Esophagus muscularis mucosa (tissue), 4 donors: ENCODE data around the gene ADCY3. TPM values are rescaled to one million over a fixed set of nuclear protein-coding genes. Genes with fewer than 3 reads are reported as not detected.

ENCODE experiments used
- DNase-seq: peaks from one replicate; pipeline ENCODE4 v3.0.0-alpha.2; 2017; ENCODE audit errors: extremely low spot score
- H3K27ac ChIP-seq, 4 donors: fragments of 200-600 bp; sonication (generic); replicated peaks in 1 of 4; 1 replicate in 3 of 4; 2 replicates in 1 of 4; pipeline ENCODE4 v1.5.1; 2016 to 2019; ENCODE audit warnings: mild to moderate bottlenecking in 1 of 4
- H3K27me3 ChIP-seq, 4 donors: fragments of 200-600 bp; sonication (generic); one replicate each; pipeline versions ENCODE4 v1.5.1 to v1.6.0; 2016 to 2019
- H3K36me3 ChIP-seq, 4 donors: fragments of 200-600 bp; sonication (generic); one replicate each; pipeline ENCODE4 v1.5.1; 2016 to 2019
- H3K4me1 ChIP-seq, 4 donors: fragments of 200-600 bp; sonication (generic); one replicate each; pipeline ENCODE4 v1.5.1; 2016 to 2019
- H3K4me3 ChIP-seq, 4 donors: fragments of 200-600 bp; sonication (generic); 1 replicate in 2 of 4; 2 replicates in 2 of 4; pipeline ENCODE4 v1.5.1; 2016 to 2019; ENCODE audit warnings: mild to moderate bottlenecking in 4 of 4, moderate library complexity in 1 of 4
- H3K9me3 ChIP-seq, 4 donors: fragments of 200-600 bp; sonication (generic); 1 replicate in 3 of 4; 2 replicates in 1 of 4; pipeline ENCODE4 v1.5.1; 2016 to 2019
- CTCF ChIP-seq, 3 experiments: fragments of 200-600 bp in 2 of 3; fragments of 450-650 bp in 1 of 3; sonication (generic) in 2 of 3; IDR thresholded peaks; one replicate each; pipeline ENCODE4 v1.5.1; 2017 to 2019; ENCODE audit warnings: antibody characterized with exemption in 3 of 3, mild to moderate bottlenecking in 2 of 3, moderate library complexity in 1 of 3
- EP300 ChIP-seq: sonication (generic); formaldehyde crosslinking; IDR thresholded peaks from one replicate; pipeline ENCODE4 v1.6.1; 2017; ENCODE audit warnings: antibody characterized with exemption
- POLR2A ChIP-seq: fragments of 450-650 bp; IDR thresholded peaks from one replicate; pipeline ENCODE4 v1.6.1; 2017; ENCODE audit warnings: antibody characterized with exemption, moderate library complexity, mild to moderate bottlenecking, low read depth
- POLR2AphosphoS5 ChIP-seq, 2 donors: sonication (generic); formaldehyde crosslinking; IDR thresholded peaks; one replicate each; pipeline ENCODE4 v1.6.1; 2017; ENCODE audit warnings: antibody characterized with exemption in 2 of 2
- WGBS: methylation state at CpG from one replicate; pipeline ENCODE4 v1.1.5; 2018; 5-methylcytosine and 5-hydroxymethylcytosine counted together
- intact Hi-C: fragments of 100-400 bp; cut with DNase I; formaldehyde crosslinking; loops from one replicate; pipeline ENCODE4 v1.15.1; 2023
- total RNA-seq, 4 donors: library from RNA; depleted of rRNA; stranded (reverse); fragments of >200 nt; gene quantifications; one replicate each; pipeline versions ENCODE4 v1.1.0 to v1.2.1, GENCODE V29; 2016

The ADCY3 gene
- total RNA-seq, 4 donors from 2014 or later = 21.2 to 70.6 (median 53.8) TPM

DNA sequence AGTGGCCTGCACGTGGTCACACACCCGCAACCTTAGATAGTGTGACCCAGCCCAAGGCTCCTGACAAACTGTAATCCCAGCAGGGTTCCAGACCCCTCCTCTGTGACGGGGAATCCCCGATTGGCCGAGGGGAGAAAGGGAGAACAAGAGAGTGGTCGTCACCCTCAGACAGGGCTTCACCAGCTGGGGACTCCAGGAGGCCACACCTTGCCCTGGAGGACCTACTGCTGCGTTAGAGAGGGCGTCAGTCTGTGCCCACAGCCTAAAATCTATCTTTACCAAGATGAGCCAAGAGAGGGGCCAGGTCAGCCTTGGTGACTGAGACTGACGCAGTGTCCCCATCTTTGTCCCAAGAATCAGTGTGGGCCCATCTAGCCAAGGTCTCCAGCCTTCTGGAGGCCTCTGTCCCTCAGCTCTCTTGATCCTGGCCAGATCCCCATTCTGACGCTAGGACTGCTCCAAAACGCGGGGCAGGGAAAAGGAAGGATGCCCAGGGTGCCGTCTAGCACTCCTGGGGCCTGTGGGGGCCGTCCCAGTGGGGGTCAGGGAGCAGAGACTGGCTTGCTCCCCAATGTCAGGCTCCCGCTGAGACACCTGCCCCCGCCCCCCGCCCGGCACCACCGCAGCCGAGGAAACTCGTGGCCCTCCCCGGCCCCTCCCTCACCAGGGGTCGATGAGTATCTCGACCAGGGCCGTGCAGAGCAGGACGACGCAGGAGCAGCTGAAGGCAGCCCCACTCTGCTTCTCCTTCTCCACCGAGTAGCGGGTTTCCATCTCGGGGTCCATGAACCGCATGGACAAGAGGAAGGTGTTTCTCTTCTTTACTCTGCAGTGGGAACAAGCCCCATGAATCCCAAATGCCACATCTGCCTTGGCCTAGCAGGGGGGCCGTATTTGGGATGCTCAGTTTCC, 86.0 kb downstream of the ADCY3 start:
- Histone ChIP-seq H3K4me3 (no peak overlapping the region), H3K27me3 (no peaks in the 10 kb centered on the region), H3K9me3 (no peaks in the 10 kb centered on the region), H3K36me3 (peaks cover 9 to 56% (median 44%) of the 10 kb centered on the region in 4 donors), H3K4me1 (no peaks in the 10 kb centered on the region), H3K27ac (no peak overlapping the region)
- TF ChIP-seq POLR2A = no peak
- TF ChIP-seq EP300 = no peak
- no peak for TF ChIP-seq CTCF (IDR thresholded peaks at IDR 0.05)
- TF ChIP-seq POLR2AphosphoS5 (IDR thresholded peaks at IDR 0.05) = no peak
- no peak for DNase-seq
- WGBS = 93% methylated on average over 21 of the region's 32 CpGs
- intact Hi-C loops = no loop called here

DNA sequence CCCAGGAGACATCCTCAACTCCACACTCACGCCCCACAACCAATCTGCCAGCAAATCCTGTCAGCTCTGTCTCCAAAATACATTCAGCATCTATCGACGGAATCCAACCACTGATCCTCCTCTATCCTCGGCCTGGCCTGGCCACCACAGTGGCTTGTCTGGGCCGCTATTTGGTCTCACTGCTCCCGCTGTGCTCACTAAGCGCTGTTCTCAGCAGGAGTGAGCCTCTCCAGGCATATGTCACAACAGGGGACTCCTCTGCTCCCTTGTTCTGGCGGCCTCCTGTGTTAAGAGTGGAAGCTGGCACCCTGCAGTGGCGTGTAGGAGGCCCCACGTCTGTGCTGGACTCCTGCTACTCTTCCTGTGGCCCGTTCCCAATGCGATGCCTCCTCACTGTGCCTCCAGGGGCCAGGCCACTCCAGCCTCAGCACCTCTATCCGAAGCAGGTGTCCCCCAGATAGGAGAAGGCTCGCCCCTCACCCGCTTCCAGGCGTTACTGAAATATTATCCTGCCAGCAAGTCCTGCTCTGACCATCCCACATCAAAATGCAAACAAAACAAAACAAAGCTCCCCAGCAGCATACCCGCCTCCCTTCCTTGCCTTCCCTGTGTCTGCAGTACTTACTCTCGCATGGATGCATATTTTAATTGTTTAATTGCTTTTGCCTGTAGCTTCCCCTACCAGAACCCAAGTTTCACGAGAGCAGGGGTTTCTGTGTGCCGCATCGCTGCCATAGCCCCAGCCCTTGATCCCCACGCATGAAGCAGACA, 86.9 kb downstream of the ADCY3 start:
- WGBS = 91% methylated on average over 22 of the region's 22 CpGs
- Histone ChIP-seq H3K27me3 (no peaks in the 10 kb centered on the region), H3K4me3 (no peak overlapping the region), H3K4me1 (peaks cover 0 to under 1% (median under 1%) of the 10 kb centered on the region in 4 donors), H3K9me3 (no peaks in the 10 kb centered on the region), H3K27ac (no peak overlapping the region), H3K36me3 (peaks cover 9 to 50% (median 41%) of the 10 kb centered on the region in 4 donors)
- TF ChIP-seq POLR2AphosphoS5 (IDR thresholded peaks at IDR 0.05) (no peak), POLR2A (no peak), EP300 (no peak), CTCF (IDR thresholded peaks at IDR 0.05) (no peak)
- intact Hi-C loops = no loop called here
- no peak for DNase-seq

GRCh38 chr2:24832521-24832920, 87.5 kb downstream of the ADCY3 start:
- H3K4me1 ChIP-seq = peaks cover 4 to 7% (median 6%) of the 10 kb centered on the region in 4 donors
- DNase-seq = no peak
- intact Hi-C loops = no loop called here
- H3K9me3 ChIP-seq = no peaks in the 10 kb centered on the region
- peaks cover 9 to 44% (median 38%) of the 10 kb centered on the region in 4 donors for H3K36me3 ChIP-seq
- 79% methylated on average over 9 of the region's 9 CpGs for WGBS
- H3K4me3 ChIP-seq = no peak overlapping the region
- H3K27me3 ChIP-seq = no peaks in the 10 kb centered on the region
- TF ChIP-seq POLR2A = no peak
- no peak for TF ChIP-seq POLR2AphosphoS5 (IDR thresholded peaks at IDR 0.05)
- TF ChIP-seq CTCF (IDR thresholded peaks at IDR 0.05) = no peak
- TF ChIP-seq EP300 = no peak
- H3K27ac ChIP-seq = no peak overlapping the region

DNA sequence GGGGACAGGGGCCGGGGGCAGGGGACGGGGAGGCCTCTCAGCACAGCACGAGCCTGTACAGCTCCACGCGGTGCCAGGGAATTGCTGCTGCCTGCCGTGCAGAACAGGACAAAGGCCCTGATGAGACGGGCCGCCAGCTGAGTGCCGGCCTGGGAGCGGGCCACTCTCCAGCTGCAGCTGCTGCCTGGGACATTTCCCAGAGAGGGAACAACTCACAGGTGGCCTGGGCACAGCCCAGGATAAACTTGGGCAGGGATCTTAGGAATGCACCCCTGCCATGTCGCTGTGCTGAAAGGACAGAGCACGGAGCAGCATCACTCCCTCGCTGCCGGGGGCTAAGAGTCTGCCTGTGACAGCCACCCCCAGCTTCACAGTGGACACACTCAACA, 88.0 kb downstream of the ADCY3 start:
- no peak for DNase-seq
- peaks cover 9 to 41% (median 35%) of the 10 kb centered on the region in 4 donors for H3K36me3 ChIP-seq
- peaks cover 8 to 11% (median 10%) of the 10 kb centered on the region in 4 donors for H3K4me1 ChIP-seq
- H3K27me3 ChIP-seq = no peaks in the 10 kb centered on the region
- intact Hi-C loops = no loop called here
- H3K27ac ChIP-seq = no peak overlapping the region
- H3K9me3 ChIP-seq = no peaks in the 10 kb centered on the region
- no peak overlapping the region for H3K4me3 ChIP-seq
- 81% methylated on average over 13 of the region's 14 CpGs for whole genome bisulfite sequencing
- TF ChIP-seq POLR2A = no peak
- no peak for TF ChIP-seq EP300
- no peak for TF ChIP-seq POLR2AphosphoS5 (IDR thresholded peaks at IDR 0.05)
- no peak for TF ChIP-seq CTCF (IDR thresholded peaks at IDR 0.05)
